Upper lobe of left lung (tissue), 6 donors: ENCODE data around the gene NEO1. TPM values are rescaled to one million over a fixed set of nuclear protein-coding genes. Genes with fewer than 3 reads are reported as not detected.

Experiments used
- ATAC-seq, 2 donors: fragments of 200-7000 bp; cut with Tn5 transposase; one replicate each; pipeline ENCODE4 v1.9.1; 2022; ENCODE audit warnings: mild to moderate bottlenecking in 2 of 2, moderate library complexity in 2 of 2; ENCODE audit not compliant: low FRiP score in 2 of 2
- DNase-seq, 2 donors: peaks; one replicate each; pipeline ENCODE4 v3.0.0-alpha.2; 2019 to 2020
- H3K27ac ChIP-seq, 4 donors: fragments of 200-600 bp; sonication (generic); one replicate each; pipeline ENCODE4 v1.5.1; 2016 to 2019
- H3K27me3 ChIP-seq, 4 donors: fragments of 200-600 bp; sonication (generic); one replicate each; pipeline ENCODE4 v1.5.1; 2017 to 2019
- H3K36me3 ChIP-seq, 4 donors: fragments of 200-600 bp; sonication (generic); one replicate each; pipeline ENCODE4 v1.5.1; 2016 to 2019
- H3K4me1 ChIP-seq, 4 donors: fragments of 200-600 bp; sonication (generic); one replicate each; pipeline ENCODE4 v1.5.1; 2018 to 2019
- H3K4me3 ChIP-seq, 4 donors: fragments of 200-600 bp; sonication (generic); one replicate each; pipeline ENCODE4 v1.5.1; 2017 to 2019; ENCODE audit warnings: mild to moderate bottlenecking in 2 of 4, moderate library complexity in 1 of 4
- H3K9me3 ChIP-seq, 4 donors: fragments of 200-600 bp; sonication (generic); one replicate each; pipeline ENCODE4 v1.5.1; 2018 to 2019
- CTCF ChIP-seq, 6 experiments: fragments of 450-650 bp in 4 of 6; fragments of 200-600 bp in 2 of 6; sonication (generic) in 2 of 6; IDR thresholded peaks; one replicate each; pipeline ENCODE4 v1.5.1; 2016 to 2019; ENCODE audit warnings: antibody characterized with exemption in 6 of 6
- EP300 ChIP-seq, 4 donors: sonication (generic); formaldehyde crosslinking; IDR thresholded peaks; one replicate each; pipeline ENCODE4 v1.5.1; 2017; ENCODE audit warnings: antibody characterized with exemption in 4 of 4, control low read depth in 2 of 4
- POLR2A ChIP-seq, 4 donors: fragments of 450-650 bp; IDR thresholded peaks; one replicate each; pipeline ENCODE4 v1.5.1; 2016 to 2017; ENCODE audit warnings: antibody characterized with exemption in 4 of 4, mild to moderate bottlenecking in 2 of 4
- POLR2AphosphoS5 ChIP-seq, 2 donors: sonication (generic); formaldehyde crosslinking; IDR thresholded peaks; one replicate each; pipeline ENCODE4 v1.5.1; 2017; ENCODE audit warnings: antibody characterized with exemption in 2 of 2
- WGBS, 2 donors: methylation state at CpG; one replicate each; pipeline ENCODE4 v1.1.5; 2017 to 2018; 5-methylcytosine and 5-hydroxymethylcytosine counted together
- total RNA-seq, 6 donors: library from RNA; depleted of rRNA in 4 of 6; stranded (reverse); fragments of >200 nt in 4 of 6; gene quantifications; one replicate each; pipeline versions ENCODE4 v1.1.0 to v1.2.1, GENCODE V29; 2016 to 2021
- donor health status: DM: no; HTN: no; CAD: no; lungs with moderate emphysema.
- donor health status: DM: no; HTN: yes; CAD: no; lungs with severe emphysema.

NEO1 gene
- total RNA-seq, result 10 to 100 TPM; 14.7 to 37.5 (median 28.2) TPM

GRCh38 chr15:73051807-73052652, at the start of gene NEO1:
TSS of gene NEO1 (plus strand) at chr15:73052463. CDS start at chr15:73052676, 213 bp downstream.
- DNase-seq (peak; percentile 83 to 97), ATAC-seq (peak; percentile 90 to 95)
- Histone ChIP-seq H3K27me3 (peaks cover 0 to 3% (median 0%) of the 10 kb centered on the region in 4 donors), H3K36me3 (no peaks in the 10 kb centered on the region), H3K4me3 (peak within 1 kb of the TSS; percentile 86 to 97 (median 92)), H3K9me3 (no peaks in the 10 kb centered on the region), H3K4me1 (peaks cover 2 to 34% (median 15%) of the 10 kb centered on the region in 4 donors), H3K27ac (peak within 1 kb of the TSS; percentile 88 to 94 (median 90))
- TF ChIP-seq EP300 (IDR thresholded peaks at IDR 0.05), result no peak
- peak in 1 of 2 donors; percentile 44 for TF ChIP-seq POLR2AphosphoS5 (IDR thresholded peaks at IDR 0.05)
- TF ChIP-seq CTCF (IDR thresholded peaks at IDR 0.05), result no peak
- TF ChIP-seq POLR2A (IDR thresholded peaks at IDR 0.05), result peak in 3 of 4 donors; percentile 12 to 44 (median 42)
- WGBS, 2 donors, result 1% methylated on average over 25 of the region's 108 CpGs; no CpG with 5 or more reads in 1 of the 2 donors

GRCh38 chr15:73004462-73004861, 47.8 kb upstream of the NEO1 start:
- Histone ChIP-seq H3K36me3 (no peaks in the 10 kb centered on the region), H3K9me3 (no peaks in the 10 kb centered on the region), H3K4me1 (no peaks in the 10 kb centered on the region), H3K27me3 (no peaks in the 10 kb centered on the region), H3K4me3 (no peak overlapping the region), H3K27ac (no peak overlapping the region)
- no peak for DNase-seq
- 84% methylated on average over 5 of the region's 5 CpGs for WGBS, 2 donors
- ATAC-seq, result no peak
- TF ChIP-seq POLR2A (IDR thresholded peaks at IDR 0.05) (no peak), EP300 (IDR thresholded peaks at IDR 0.05) (no peak), CTCF (IDR thresholded peaks at IDR 0.05) (no peak), POLR2AphosphoS5 (IDR thresholded peaks at IDR 0.05) (no peak)

GRCh38 chr15:73005032-73005431, 47.2 kb upstream of the NEO1 start:
- no peak overlapping the region for H3K27ac ChIP-seq
- 74 to 93% methylated on average over 2 of the region's 2 CpGs for WGBS, 2 donors
- no peak for ATAC-seq

GRCh38 chr15:73005446-73005845, 46.8 kb upstream of the NEO1 start:
- Histone ChIP-seq H3K4me3 (no peak overlapping the region), H3K27ac (no peak overlapping the region), H3K4me1 (peaks cover 0 to under 1% (median 0%) of the 10 kb centered on the region in 4 donors), H3K36me3 (no peaks in the 10 kb centered on the region), H3K27me3 (no peaks in the 10 kb centered on the region), H3K9me3 (no peaks in the 10 kb centered on the region)
- ATAC-seq, result no peak
- TF ChIP-seq EP300 (IDR thresholded peaks at IDR 0.05) (no peak), CTCF (IDR thresholded peaks at IDR 0.05) (no peak), POLR2AphosphoS5 (IDR thresholded peaks at IDR 0.05) (no peak), POLR2A (IDR thresholded peaks at IDR 0.05) (no peak)
- DNase-seq, result no peak
- 69 to 83% methylated on average over 2 of the region's 2 CpGs for WGBS, 2 donors

More at GRCh38 chr15:73005032-73005431, 47.2 kb upstream of the NEO1 start:
- Histone ChIP-seq H3K27me3 (no peaks in the 10 kb centered on the region), H3K4me3 (no peak overlapping the region), H3K4me1 (no peaks in the 10 kb centered on the region), H3K9me3 (no peaks in the 10 kb centered on the region), H3K36me3 (no peaks in the 10 kb centered on the region)
- DNase-seq, result no peak
- TF ChIP-seq CTCF (IDR thresholded peaks at IDR 0.05) (no peak), POLR2A (IDR thresholded peaks at IDR 0.05) (no peak)
